Activated naive CD4-positive, alpha-beta T cell (primary cell): Measurements from ENCODE around the gene TRIM8.

Experiments
- DNase-seq, 4 experiments: peaks; one replicate each; lab custom pipeline; 2025; lab: John Stamatoyannopoulos, UW

The TRIM8 gene

GRCh38 chr10:102644066-102644645, at the start of gene TRIM8:
Gene TRIM8 (plus strand): TSS chr10:102644479. CDS start chr10:102644618, 139 bp downstream.
- peak; percentile 27 to 57 (median 37) for DNase-seq

- no peak for DNase-seq
Observed at GRCh38 chr10:102595293-102595692, 49.0 kb upstream of the TRIM8 start.

DNA sequence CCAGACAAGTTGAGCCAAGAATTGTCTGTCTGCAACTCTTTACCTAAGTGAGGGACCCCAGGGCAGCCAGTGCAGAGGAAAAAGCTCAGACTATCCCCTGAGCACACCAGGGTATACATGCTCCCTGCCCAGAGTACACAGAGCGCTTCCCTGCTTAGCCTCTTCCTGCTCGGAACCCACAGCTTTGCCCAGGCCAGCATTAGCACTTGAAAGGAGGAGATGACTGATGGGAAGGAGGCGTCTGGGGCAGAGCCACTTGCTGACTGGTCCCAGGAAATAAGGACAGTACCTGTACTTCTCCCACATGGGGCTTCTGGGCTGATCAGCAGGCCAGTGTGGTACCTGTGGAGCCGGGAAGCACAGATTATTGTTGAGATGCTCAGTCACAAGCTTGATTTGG, 48.4 kb upstream of the TRIM8 start:
- DNase-seq = no peak

DNA sequence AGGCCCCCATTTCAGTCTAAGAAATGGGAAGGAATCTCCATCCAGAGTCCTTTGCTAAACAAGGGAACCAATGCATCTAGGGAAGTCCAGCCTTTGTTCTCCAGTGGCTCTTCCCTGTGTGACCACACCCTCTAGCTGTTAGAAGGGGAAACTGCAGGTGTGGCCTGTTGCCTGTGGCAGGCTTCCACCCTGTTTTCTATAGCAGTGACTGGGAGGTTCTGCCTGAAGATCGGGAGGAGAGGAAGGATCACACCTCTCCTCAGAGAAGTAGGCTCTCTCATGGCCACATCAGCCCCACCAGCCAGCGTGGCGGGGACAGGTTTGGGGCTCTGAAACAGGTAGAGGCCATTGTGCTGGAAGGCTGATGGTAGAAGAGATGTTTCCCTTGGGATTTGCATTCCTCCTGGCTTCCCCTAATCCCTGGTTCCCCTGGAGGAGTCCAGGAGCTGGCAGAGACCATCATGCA, 47.7 kb upstream of the TRIM8 start:
- no peak for DNase-seq

DNA sequence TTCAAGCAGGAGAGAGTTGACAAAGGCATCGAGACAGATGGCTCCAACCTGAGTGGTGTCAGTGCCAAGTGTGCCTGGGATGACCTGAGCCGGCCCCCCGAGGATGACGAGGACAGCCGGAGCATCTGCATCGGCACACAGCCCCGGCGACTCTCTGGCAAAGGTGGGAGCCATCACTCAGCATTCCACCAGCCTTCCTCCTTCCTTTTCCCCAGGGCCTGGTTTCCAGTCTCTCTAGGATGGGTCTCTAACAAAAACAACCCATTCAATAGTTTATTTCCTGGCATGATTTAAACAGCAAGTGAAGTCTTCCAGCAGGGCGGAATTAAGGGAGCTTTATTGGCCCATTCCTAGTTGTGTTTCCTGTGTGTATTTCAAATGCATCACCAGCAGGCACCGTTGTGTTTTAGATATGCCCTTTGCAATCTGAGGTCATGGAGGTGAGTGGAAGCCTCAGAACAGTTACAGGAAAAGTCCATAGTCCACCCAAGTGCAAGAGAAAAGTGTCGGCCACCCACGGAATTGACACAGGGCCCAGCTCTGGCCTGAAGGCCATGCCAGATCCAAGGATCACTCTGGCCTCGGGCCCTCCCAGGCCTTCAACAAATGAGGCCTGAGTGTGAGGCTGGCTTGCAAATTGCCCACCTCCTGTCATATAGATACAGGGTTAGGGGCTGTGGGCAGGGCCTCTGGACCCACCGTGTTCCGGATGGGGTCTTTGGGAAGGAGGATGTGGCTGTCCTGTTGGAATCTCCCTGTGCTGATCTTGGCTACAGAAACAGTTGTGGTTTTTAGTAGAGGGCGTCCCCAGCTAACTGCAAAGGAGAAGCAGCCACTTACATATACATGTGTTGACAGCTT, 46.9 kb upstream of the TRIM8 start:
- DNase-seq = no peak

DNA sequence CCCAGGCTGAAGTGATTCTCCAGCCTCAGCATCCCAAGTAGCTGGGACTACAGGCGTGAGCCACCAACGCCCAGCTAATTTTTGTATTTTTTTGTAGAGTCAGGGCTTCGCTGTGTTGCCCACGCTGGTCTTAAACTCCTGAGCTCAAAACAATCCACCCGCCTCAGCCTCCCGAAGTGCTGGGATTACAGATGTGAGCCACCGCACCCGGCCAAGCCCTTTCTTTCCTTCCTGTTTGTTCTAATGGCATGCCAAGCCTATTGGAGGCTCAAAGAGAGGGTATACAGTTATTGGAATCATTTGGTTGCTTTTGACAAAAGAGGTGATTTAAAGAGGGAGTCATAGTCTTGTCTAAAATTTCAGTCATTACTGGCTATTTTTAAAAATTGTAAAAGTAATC, 46.0 kb upstream of the TRIM8 start:
- DNase-seq = no peak

- DNase-seq = no peak
Observed at GRCh38 chr10:102599565-102600327, 44.5 kb upstream of the TRIM8 start.

GRCh38 chr10:102600816-102601215, 43.5 kb upstream of the TRIM8 start:
- DNase-seq = no peak

DNA sequence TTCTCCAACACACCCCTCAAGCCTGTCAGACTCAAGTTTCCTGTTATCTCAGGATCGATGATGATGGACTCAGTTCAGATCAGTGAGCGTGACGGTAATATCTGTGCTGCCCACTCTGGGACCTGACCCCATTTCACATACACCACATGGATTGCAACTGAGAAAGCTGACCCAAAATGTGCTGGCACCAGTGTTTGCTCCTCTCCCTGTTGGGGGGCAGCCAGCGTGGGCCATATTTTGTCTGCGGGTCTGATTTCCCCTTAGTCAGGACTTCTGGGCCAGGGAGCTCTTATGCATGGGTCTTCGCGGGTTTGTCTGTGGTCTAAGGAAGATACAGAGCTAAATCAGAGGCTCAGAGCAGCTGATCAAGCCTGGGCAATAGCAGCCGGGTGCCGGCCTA, 42.6 kb upstream of the TRIM8 start:
- no peak for DNase-seq

DNA sequence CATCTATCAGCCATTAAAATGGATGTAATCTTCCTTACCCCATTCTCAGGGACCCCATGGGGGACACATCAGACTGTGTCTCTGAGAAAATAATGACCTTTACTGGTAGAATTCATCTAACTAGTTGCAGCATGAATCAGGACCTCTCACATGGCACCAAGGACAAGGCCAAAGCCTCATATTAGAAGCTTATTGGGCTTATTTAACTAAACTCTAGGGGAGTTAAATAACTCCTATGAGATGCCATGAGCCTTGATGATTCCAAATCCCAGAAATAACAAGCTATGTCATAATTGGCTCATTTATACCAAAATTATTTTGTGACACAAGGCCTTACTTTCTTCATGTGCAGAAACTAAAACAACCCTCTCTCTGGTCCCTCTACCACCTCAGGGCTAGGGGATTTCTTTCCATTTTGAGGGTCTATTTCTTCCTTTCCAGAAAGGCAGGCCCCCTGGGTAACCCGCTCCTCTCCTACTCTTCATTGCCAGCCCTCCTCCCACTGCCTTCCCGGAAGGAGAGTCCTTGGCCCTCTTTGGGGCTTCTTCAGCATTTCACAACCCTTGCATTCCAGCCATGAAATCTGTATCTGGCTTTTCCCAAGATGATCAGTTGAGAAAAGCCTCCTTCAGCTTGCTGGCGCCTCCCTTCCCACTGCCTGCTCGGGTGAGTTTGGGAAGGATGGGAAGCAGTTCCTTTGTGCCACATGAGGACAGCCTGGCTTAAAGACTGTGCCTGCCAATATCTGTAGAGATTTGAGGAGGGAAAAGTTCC, 41.8 kb upstream of the TRIM8 start:
- no peak for DNase-seq

GRCh38 chr10:102603946-102604345, 40.3 kb upstream of the TRIM8 start:
- DNase-seq = no peak

DNA sequence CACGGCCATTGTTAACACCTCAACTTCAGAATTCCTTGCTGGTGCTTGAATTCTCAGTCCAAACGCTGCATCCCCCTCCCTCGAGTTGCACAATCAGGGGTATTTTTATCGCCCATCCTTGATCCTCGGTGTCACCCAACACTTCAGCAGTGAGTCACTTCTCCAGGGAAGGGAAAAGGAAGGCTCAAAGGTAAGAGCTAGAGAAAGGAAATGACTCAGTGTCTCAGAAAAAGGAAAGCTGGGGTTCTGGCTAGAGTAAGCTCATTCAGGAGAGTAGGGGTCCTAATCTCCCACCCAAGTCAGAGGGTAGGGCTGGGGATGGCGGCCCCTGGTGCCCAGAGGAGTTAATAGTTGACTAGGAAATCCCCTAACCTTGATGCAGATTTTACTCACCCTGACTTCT, 39.8 kb upstream of the TRIM8 start:
- DNase-seq = no peak

DNA sequence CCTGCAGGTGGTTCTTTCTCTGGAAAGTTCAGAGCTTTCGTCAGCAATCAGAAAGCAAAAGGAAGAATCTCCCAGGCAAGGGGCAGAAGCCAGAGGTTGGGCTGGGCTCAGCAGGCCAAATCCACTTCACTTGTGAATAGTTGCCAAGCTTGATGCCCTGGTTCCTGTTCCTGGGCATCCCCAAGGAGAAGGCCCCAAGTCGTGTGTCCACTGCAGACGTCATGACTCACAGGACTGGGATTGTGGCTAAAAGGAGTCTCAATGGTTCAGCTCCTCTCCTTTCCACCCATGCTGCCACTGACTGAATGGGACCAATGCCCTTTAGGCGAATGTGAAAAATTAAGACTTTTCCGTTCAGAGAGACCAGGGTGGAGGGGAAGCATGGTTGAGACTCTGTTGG, 38.6 kb upstream of the TRIM8 start:
- no peak for DNase-seq

- DNase-seq = no peak
Observed at GRCh38 chr10:102608487-102608886, 35.8 kb upstream of the TRIM8 start.

DNA sequence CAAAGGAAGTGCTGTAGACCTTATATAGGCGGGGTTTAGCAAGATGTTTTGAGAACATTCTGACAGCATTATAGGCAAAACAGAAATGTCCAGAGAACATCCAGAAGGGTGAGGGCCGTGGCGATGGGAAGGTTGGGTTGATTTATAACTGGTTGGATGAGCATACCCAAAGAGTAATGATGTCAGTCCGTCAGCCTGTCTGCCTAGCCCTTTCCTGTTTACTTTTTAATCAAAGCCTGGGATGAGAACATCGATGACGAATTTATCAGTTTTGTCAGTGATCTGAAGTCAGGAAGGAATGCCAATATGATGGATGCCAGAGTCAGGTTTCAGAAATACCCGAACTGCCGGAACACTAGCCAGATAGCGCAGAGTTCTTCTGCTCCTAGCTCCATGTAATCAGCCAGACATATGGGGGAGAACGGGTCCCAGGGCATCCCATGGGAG, 33.8 kb upstream of the TRIM8 start:
- DNase-seq = no peak

GRCh38 chr10:102611514-102612087, 32.7 kb upstream of the TRIM8 start:
- DNase-seq = no peak

DNA sequence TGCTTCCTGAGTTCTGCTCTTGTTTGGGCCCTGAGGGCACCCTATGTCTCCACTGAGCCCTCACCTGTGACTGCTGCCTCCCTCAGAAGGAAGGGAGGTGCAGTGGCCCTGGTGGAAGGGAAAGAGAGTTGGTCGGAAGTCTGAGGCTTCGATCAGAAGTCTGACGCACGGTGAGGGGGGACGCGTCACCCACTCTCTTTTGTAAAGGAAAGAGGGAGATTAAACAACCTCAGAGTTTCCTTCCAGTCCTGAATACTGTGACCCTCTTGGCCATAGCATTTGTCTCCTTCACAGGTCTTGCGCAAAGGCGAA, 31.4 kb upstream of the TRIM8 start:
- DNase-seq = peak in 2 of 4 experiments; percentile 22 to 46

DNA sequence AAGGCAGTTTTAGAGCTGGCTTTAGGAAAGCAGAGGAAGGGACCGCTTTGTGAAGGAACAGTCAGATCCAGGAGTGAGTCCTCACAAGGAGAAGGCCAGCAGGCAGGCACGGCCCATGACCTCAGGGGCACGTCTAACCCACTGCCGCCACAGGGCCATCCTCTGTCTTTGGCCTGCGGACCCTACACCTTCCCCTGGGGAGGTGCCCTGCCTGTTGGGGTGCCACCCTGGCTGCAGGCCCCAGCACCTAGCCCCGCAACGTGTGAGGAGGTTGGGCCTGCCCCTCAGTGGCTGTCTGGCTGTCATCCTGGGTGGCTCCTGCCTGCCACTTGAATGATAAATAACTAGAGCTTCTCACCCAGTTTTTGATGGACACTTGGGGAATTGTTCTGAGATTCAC, 31.0 kb upstream of the TRIM8 start:
- peak in 1 of 4 experiments; percentile 14 for DNase-seq

DNA sequence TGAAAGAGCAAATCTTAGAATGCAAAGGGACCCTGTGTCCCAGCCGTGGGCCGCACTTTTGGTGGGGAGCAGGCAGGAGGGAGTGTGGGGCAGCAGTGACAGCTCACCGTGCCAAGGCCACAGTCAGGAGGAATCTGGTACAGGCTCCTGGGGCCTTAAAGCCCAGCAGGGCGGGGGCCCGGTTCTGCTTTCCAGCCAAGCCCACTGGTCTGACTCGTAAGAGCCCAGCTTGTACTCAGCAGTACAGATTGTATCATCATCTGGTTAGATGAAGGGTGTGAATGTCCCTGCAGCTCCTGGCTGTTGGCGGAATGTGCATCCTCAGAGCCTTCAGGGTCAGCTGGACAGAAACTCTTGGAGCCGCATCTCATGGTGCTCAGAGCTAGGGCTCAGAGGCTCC, 30.5 kb upstream of the TRIM8 start:
- no peak for DNase-seq

- DNase-seq = no peak
Observed at GRCh38 chr10:102614888-102615287, 29.4 kb upstream of the TRIM8 start.

DNA sequence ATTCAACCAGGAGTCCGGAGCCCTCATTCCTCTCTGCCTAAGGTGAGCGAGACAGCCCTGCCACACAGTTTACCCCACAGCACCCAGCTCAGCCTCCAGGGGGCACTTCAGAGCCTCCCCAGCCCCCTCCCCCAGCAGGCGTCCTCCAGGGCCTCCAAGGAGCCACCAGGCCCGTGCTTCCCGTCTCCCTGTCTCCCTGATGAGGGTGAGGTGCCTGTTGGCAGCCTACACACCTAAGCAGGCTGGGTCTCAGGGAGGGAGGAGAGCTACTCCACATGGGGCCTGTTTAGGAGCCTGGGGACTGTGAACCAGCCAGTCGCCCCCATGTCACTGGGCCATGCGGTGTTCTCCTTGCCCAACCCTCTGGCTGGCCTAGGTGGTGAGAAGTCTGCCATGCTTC, 28.9 kb upstream of the TRIM8 start:
- no peak for DNase-seq
